Ishikawa (cell line): Measurements from ENCODE around the gene MUC4.

Experiments used
- CEBPB ChIP-seq: IDR thresholded peaks from 2 replicates; pipeline ENCODE4 v1.6.1; 2012
- EP300 ChIP-seq: IDR thresholded peaks from 2 replicates; pipeline ENCODE4 v1.6.1; 2012; ENCODE audit warnings: borderline replicate concordance
- NFIC ChIP-seq: IDR thresholded peaks from 2 replicates; pipeline ENCODE4 v1.6.1; 2012
- RAD21 ChIP-seq: IDR thresholded peaks from 2 replicates; pipeline ENCODE4 v1.6.1; 2012; ENCODE audit warnings: low read depth
- REST ChIP-seq: IDR thresholded peaks from 2 replicates; pipeline ENCODE4 v1.6.1; 2012; ENCODE audit warnings: low read depth, mild to moderate bottlenecking
- TF ChIP-seq, protein P1 (sequence below): IDR thresholded peaks from 2 replicates; pipeline ENCODE4 v1.6.1; 2012

- TF ChIP-seq REST (no peak), RAD21 (no peak), NFIC (no peak), CEBPB (no peak), EP300 (no peak)
- TF ChIP-seq, protein P1, sequence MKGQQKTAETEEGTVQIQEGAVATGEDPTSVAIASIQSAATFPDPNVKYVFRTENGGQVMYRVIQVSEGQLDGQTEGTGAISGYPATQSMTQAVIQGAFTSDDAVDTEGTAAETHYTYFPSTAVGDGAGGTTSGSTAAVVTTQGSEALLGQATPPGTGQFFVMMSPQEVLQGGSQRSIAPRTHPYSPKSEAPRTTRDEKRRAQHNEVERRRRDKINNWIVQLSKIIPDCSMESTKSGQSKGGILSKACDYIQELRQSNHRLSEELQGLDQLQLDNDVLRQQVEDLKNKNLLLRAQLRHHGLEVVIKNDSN, result no peak
Measured at GRCh38 chr3:195763076-195763830, 48.5 kb downstream of the MUC4 start.
